BJ (cell line): ENCODE results near the gene KCNQ1OT1. TPM values are rescaled to one million over a fixed set of nuclear protein-coding genes. Genes with fewer than 3 reads are reported as not detected.

ENCODE experiments used
- CTCF ChIA-PET: fragments of 350-600 bp; formaldehyde crosslinking; extraction: SDS; loops from one replicate; lab custom pipeline; 2021; ENCODE audit warnings: antibody characterized with exemption, inconsistent platforms; lab: Yijun Ruan, JAX
- POLR2A ChIA-PET: fragments of 300-600 bp; sonication (Branson Sonifier 250); formaldehyde crosslinking; extraction: SDS; loops from one replicate; lab custom pipeline; 2021; ENCODE audit warnings: antibody characterized with exemption; lab: Charles Lee
- DNase-seq: peaks from one replicate; pipeline ENCODE4 v3.0.0-alpha.2; 2011; ENCODE audit warnings: low read depth
- H3K27me3 ChIP-seq: 2 replicates; pipeline ENCODE4 v1.6.0; 2011; ENCODE audit warnings: low read length; ENCODE audit not compliant: control insufficient read depth, insufficient read depth
- H3K36me3 ChIP-seq: 2 replicates; pipeline ENCODE4 v1.5.1; 2011; ENCODE audit warnings: low read length; ENCODE audit not compliant: control insufficient read depth, insufficient read depth
- H3K4me3 ChIP-seq: 2 replicates; pipeline ENCODE4 v1.5.1; 2011; ENCODE audit warnings: low read depth, mild to moderate bottlenecking, control low read depth, low read length
- polyA plus RNA-seq: library from polyadenylated mRNA; depleted of rRNA; stranded (reverse); fragments of >200 nt; gene quantifications from 2 replicates; pipeline ENCODE4 v1.2.3, GENCODE V29; 2011
- TF ChIP-seq, protein P1 (sequence below): IDR thresholded peaks from 2 replicates; pipeline ENCODE4 v1.5.1; 2011; ENCODE audit warnings: low read depth, mild to moderate bottlenecking, control low read depth, inconsistent platforms, low read length, moderate library complexity; ENCODE audit not compliant: insufficient read depth

Gene KCNQ1OT1
- polyA plus RNA-seq, 1 experiment: 0.16 TPM

- CTCF ChIA-PET: no interaction called here
Measured at GRCh38 chr11:2594267-2594666, 105.5 kb downstream of the KCNQ1OT1 start.

GRCh38 chr11:2593393-2593950 lies 106.3 kb downstream of the KCNQ1OT1 start:
- ChIA-PET POLR2A (no interaction called here), CTCF (no interaction called here)
- H3K27me3 ChIP-seq: peaks cover 1% of the 10 kb centered on the region
- TF ChIP-seq, protein P1, sequence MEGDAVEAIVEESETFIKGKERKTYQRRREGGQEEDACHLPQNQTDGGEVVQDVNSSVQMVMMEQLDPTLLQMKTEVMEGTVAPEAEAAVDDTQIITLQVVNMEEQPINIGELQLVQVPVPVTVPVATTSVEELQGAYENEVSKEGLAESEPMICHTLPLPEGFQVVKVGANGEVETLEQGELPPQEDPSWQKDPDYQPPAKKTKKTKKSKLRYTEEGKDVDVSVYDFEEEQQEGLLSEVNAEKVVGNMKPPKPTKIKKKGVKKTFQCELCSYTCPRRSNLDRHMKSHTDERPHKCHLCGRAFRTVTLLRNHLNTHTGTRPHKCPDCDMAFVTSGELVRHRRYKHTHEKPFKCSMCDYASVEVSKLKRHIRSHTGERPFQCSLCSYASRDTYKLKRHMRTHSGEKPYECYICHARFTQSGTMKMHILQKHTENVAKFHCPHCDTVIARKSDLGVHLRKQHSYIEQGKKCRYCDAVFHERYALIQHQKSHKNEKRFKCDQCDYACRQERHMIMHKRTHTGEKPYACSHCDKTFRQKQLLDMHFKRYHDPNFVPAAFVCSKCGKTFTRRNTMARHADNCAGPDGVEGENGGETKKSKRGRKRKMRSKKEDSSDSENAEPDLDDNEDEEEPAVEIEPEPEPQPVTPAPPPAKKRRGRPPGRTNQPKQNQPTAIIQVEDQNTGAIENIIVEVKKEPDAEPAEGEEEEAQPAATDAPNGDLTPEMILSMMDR: no peak
- no peak overlapping the region for H3K4me3 ChIP-seq
- DNase-seq: no peak
- no peaks in the 10 kb centered on the region for H3K36me3 ChIP-seq

More at GRCh38 chr11:2594267-2594666, 105.5 kb downstream of the KCNQ1OT1 start:
- TF ChIP-seq, protein P1: no peak
- POLR2A ChIA-PET: no interaction called here
- Histone ChIP-seq H3K36me3 (no peaks in the 10 kb centered on the region), H3K27me3 (peaks cover 1% of the 10 kb centered on the region), H3K4me3 (no peak overlapping the region)
- no peak for DNase-seq

DNA sequence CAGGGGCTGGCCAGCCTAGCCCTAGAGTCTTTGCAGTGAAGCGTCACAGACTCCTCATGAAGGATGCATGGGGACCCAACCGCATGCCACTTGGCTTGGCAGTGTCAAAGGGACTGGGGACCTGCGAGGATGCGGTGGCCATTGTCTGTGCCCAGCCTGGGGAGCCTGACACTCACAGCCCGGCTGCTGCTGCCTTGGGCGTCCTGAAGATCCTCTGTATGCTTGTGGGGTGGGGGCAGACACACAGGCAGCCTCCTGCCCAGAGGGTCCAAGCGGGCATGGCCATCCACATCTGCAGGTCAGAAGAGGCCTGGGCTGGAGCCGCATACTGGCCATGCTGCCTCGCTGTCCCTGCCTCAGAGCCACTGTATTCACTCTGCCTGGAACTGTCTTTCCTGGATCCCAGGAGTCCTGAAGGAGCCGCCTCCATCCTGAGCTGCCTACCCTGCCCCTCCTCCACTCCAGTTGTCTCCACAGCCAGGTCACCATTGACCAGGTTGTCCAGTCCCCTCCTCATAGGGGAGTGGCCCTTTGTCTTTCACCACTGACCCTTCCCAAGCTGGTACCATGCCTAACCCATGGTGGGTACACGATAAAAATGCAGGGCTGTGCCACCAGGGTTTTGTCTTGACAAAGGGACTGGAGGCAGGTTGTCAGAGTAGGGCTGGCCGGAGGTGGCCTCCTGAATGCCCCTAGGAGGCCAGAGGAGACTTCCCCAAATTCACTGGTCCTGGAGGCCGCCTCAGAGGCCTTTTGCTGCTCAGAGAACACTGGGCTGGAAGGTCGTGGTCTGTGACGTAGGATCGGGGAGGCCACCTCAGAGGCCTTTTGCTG lies 107.0 kb downstream of the KCNQ1OT1 start:
- no peaks in the 10 kb centered on the region for H3K36me3 ChIP-seq
- H3K4me3 ChIP-seq: no peak overlapping the region
- ChIA-PET POLR2A (no interaction called here), CTCF (no interaction called here)
- H3K27me3 ChIP-seq: peaks cover 1% of the 10 kb centered on the region
- TF ChIP-seq, protein P1: no peak
- no peak for DNase-seq

DNA sequence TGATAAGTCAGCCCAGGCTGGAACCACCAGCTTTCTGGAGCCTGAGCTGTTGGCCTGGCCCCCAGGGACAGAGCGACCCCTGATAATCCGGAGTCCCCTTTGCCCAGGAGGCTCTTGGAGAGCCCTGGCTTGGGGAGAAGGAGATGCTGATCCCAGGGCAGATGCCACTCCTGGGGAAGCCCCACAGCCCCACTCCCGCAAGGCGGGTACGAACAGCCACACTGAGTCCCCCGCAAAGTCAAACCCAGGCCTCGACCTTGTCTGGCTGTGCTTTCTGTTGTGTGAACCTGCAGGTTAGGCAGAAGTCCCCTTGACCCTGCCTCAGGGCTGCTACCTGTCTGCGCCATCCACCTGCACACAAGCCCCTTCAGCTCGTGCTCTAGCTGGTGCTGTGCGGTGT lies 108.0 kb downstream of the KCNQ1OT1 start:
- DNase-seq: no peak
- TF ChIP-seq, protein P1: no peak
- Histone ChIP-seq H3K4me3 (no peak overlapping the region), H3K27me3 (peaks cover 1% of the 10 kb centered on the region), H3K36me3 (no peaks in the 10 kb centered on the region)
- ChIA-PET POLR2A (no interaction called here), CTCF (no interaction called here)

DNA sequence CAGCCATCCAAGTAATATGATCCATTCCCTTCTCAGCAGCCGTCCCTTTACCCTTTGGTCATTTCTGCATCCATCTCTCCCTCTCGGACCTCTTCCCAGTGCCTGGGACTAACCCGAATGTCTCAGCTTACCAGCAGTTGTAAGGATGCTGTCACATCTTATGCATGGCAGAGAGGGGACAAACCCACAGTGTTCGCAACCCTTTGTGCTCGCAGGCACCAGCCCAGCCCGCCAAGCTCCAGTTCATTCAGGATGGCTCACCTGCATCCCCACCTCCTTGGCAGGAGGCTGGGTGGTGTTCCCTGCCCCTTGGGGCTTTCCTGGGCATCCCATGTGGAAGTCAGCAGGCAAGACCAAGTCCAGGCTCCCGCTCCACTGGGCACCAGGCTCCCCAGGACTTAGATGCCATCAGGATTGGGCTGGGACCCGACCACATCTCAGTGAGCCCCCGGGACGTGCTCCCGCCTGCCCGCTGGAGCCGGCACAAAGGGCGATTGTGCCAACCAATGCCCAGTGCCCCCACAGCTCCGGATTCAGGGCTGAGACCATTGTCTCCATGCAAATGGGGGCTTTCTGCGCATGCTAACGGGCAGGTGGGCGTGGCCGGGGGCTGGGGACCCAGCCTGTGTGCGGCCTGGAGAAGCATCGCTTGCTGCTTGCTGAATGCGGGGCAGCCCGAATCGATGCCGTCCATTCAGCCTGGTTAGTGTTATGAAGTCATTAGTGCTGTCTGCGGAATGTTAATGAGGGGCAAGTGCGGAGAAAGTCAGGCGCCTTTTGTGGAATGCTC lies 108.6 kb downstream of the KCNQ1OT1 start:
- DNase-seq: no peak
- TF ChIP-seq, protein P1: no peak

More for the DNA sequence above, 108.6 kb downstream of the KCNQ1OT1 start:
- peaks cover 1% of the 10 kb centered on the region for H3K27me3 ChIP-seq
- ChIA-PET CTCF (no interaction called here), POLR2A (no interaction called here)
- H3K36me3 ChIP-seq: no peaks in the 10 kb centered on the region
- H3K4me3 ChIP-seq: no peak overlapping the region
